ENCODE data around the gene ADGRD2.

The ADGRD2 gene

DNA sequence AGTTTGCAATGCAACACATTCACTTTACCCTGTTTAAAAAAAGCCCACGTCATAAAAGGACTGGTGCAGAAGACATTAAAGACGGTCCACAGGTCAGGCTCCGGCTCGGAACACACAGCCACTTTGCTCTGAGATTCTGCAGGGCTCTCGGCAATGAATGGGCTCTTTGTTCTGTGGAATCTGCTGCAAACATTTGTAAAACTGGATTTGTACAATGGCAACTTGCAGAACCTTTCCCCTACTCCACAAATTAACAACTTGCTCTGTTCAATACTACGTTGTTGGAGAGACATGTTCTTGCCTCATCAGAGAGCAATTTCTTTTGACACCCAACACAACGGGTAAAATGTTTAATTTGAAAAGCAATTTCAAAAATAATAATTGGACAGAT, 70.0 kb downstream of the ADGRD2 start:
- no peaks in the 10 kb centered on the region for H3K27me3 Mint-ChIP-seq
- no peaks in the 10 kb centered on the region for H3K9me3 Mint-ChIP-seq
- H3K36me3 Mint-ChIP-seq (ENCODE audit: low read depth): peaks cover 26% of the 10 kb centered on the region
- intact Hi-C loops (cut with micrococcal nuclease): no loop called here
- H3K4me3 Mint-ChIP-seq: no peak overlapping the region
- no peaks in the 10 kb centered on the region for H3K4me1 Mint-ChIP-seq (ENCODE audit: low read depth)
- H3K27ac Mint-ChIP-seq: no peak overlapping the region

DNA sequence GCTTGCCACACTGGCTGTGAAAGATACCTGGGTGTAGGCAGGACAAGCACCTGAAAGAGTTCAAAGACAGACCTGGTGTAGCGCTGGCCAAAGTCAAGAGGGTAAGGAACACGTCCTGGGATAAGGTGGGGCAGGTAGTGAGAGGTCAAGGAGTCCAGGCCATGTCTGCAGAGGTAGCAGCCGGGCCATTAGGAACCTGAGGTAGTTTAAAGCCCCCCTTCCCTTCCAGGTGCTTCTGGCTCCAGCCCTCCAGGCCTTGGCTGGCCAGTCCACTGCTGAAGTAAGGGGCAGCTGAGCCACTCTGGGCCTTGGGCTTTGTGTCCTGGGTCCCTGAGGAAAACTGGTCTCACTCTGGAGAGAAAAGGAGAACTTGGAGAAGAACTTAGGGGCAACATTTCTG, 70.9 kb downstream of the ADGRD2 start:
- Mint-ChIP-seq H3K27me3 (no peaks in the 10 kb centered on the region), H3K27ac (no peak overlapping the region), H3K4me1 (ENCODE audit: low read depth) (no peaks in the 10 kb centered on the region), H3K9me3 (no peaks in the 10 kb centered on the region), H3K36me3 (ENCODE audit: low read depth) (peaks cover 34% of the 10 kb centered on the region), H3K4me3 (no peak overlapping the region)
- intact Hi-C loops (cut with micrococcal nuclease): no loop called here

DNA sequence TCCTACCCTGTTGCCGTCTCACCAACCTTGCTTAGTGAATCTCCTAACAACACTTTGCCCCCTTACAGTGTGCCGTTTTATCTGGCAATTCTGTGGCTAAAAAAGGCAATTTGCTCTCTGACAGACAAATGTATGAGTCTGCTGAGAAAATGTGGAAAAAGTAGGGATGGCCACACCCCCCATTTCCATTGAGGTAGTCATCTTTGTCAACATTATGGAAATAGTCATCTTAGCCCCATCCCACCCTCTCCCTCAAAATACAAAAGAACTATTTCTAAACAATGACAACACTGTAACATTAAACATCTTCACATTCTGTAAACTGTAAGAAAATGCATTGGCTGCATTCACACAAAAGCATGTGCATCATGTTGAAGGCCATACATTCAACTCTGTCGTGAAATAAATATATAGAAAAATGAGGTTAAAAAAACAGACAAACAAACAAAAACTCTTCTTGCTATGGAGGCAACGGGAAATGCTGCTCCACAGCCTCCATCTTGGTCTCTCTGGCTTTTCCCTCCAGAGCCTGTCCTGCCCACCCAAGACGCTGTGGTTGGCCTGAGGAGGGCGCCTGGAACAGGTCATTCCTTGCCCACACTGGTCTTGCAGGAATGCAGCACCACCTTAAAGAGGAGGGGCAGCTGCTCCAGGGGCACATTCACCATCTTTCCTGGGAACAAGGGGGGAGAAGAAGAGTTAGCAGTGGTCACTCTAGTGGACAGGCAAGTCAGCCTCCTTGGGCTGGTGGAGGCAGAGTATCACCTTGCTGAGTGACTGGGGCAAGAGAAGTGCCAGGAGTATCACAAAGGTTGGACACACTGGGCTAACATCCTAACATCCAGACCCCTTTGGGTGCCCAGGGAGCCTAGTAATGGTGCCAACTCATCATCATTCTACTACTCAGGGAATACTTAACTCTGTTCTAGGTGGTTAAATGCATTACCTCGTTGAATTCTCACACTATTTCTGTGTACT, 72.2 kb downstream of the ADGRD2 start:
- Mint-ChIP-seq H3K4me3 (no peak overlapping the region), H3K36me3 (ENCODE audit: low read depth) (peaks cover 41% of the 10 kb centered on the region), H3K4me1 (ENCODE audit: low read depth) (no peaks in the 10 kb centered on the region), H3K27me3 (no peaks in the 10 kb centered on the region), H3K9me3 (no peaks in the 10 kb centered on the region), H3K27ac (no peak overlapping the region)
- intact Hi-C loops (cut with micrococcal nuclease): no loop called here

DNA sequence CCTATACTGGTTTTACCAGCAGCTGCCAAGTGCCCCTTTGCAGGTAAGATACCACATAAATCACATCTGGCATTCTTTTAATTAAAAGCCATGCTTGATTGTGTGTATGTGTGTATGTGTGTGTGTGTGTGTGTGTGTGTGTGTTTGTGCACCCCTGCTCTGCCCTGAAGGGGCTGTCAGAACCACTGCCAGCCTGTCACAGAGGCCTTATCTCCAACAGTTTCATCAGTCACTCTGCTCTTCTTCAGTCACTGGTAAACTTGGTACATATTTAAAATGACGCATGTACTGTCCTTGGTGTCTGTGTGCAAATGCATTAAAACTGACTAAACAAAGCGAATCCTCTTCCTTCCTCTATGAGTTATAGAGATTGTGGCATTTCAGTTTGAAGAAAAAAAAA, 75.9 kb downstream of the ADGRD2 start:
- Mint-ChIP-seq H3K4me1 (ENCODE audit: low read depth) (no peaks in the 10 kb centered on the region), H3K27ac (no peak overlapping the region), H3K9me3 (no peaks in the 10 kb centered on the region), H3K4me3 (no peak overlapping the region), H3K27me3 (no peaks in the 10 kb centered on the region), H3K36me3 (ENCODE audit: low read depth) (peaks cover 34% of the 10 kb centered on the region)
- intact Hi-C loops (cut with micrococcal nuclease): no loop called here

DNA sequence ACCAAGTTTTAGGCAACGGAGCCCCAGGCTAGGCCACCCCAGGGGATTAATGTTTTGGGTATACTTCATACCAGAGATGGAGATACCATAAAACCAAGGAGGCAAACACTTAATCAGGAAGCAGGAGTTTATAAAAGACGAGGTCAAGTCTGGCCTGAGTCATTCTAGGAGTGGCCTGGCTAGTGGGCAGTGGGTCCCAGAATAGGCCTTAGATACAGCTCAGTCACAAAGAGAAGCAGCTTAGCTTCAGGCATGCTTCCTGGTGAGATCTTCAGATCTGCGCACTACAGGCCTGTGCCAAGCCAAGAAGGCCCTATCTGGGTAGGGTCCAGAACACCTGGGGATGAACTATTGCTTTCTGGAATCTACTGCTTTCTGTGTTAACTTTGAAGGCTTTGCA, 77.5 kb downstream of the ADGRD2 start:
- Mint-ChIP-seq H3K36me3 (ENCODE audit: low read depth) (peaks cover 37% of the 10 kb centered on the region), H3K4me1 (ENCODE audit: low read depth) (no peaks in the 10 kb centered on the region), H3K4me3 (no peak overlapping the region), H3K27ac (no peak overlapping the region), H3K9me3 (no peaks in the 10 kb centered on the region), H3K27me3 (no peaks in the 10 kb centered on the region)
- intact Hi-C loops (cut with micrococcal nuclease): no loop called here

All from dendritic cell treated with granulocyte-macrophage colony-stimulating factor and Interleukin-4, amounts not matched to agents 40 ng/mL and 50 ng/mL, for 4 days (primary cell).